Measurements from ENCODE around the gene CAMSAP3.

DNA sequence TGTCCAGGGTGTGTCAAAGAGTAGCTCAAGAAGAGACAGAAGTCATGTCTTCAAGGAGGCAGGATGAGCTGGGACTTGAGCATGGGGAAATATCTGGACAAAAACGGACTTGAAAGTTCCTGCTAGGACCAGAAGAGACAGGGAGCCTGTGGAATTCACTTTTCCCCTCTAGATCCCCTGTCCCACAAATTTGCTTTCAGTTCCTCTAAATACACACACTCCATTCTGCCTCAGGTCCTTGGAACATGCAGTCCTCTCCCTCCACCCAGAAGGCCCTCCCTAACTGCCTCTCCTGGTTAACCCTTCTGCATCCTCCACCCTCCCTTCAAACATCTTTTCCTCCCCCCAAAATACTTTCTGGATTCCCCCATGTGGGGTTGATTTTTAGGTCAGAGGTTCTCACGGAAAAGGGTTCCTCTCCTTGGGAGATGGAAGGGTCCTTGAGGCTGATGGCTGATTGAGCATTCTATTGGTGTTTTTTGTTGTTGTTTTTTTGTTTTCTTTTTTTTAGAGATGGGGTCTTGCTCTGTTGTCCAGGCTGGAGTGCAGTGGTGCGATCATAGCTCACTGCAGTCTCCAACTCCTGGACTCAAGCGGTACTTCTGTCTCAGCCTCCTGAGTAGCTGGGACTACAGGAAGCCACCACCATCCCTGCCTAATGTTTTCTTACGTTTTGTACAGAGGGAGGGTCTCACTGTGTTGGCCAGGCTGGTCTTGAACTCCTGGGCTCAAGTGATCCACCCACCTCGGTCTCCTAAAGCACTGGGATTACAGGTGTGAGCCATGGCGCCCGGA lies 66.3 kb downstream of the CAMSAP3 start:
- TF ChIP-seq, protein P1, sequence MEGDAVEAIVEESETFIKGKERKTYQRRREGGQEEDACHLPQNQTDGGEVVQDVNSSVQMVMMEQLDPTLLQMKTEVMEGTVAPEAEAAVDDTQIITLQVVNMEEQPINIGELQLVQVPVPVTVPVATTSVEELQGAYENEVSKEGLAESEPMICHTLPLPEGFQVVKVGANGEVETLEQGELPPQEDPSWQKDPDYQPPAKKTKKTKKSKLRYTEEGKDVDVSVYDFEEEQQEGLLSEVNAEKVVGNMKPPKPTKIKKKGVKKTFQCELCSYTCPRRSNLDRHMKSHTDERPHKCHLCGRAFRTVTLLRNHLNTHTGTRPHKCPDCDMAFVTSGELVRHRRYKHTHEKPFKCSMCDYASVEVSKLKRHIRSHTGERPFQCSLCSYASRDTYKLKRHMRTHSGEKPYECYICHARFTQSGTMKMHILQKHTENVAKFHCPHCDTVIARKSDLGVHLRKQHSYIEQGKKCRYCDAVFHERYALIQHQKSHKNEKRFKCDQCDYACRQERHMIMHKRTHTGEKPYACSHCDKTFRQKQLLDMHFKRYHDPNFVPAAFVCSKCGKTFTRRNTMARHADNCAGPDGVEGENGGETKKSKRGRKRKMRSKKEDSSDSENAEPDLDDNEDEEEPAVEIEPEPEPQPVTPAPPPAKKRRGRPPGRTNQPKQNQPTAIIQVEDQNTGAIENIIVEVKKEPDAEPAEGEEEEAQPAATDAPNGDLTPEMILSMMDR (IDR thresholded peaks at IDR 0.05), result no peak
- no peak for TF ChIP-seq ZFX (IDR thresholded peaks at IDR 0.05; ENCODE audit: borderline replicate concordance)
